Cardiac fibroblast (primary cell): ENCODE data around the gene KCNJ1.

Experiments used
- DNase-seq, 2 donors: peaks; one replicate each; pipeline versions ENCODE4 v3.0.0 to v3.0.0-alpha.2; 2010; ENCODE audit warnings: low read depth in 2 of 2
- H3K4me3 ChIP-seq, 2 donors: replicated peaks in 1 of 2; 1 replicate in 1 of 2; 2 replicates in 1 of 2; pipeline ENCODE4 v1.5.1; 2011; ENCODE audit warnings: low read depth in 2 of 2, low read length in 2 of 2, mild to moderate bottlenecking in 2 of 2, moderate library complexity in 1 of 2
- TF ChIP-seq, protein P1 (sequence below): IDR thresholded peaks from one replicate; pipeline ENCODE4 v1.5.1; 2011; ENCODE audit warnings: low read depth, mild to moderate bottlenecking, low read length, inconsistent platforms

Gene KCNJ1

GRCh38 chr11:128865490-128865889 lies 1.6 kb downstream of the KCNJ1 start:
- TF ChIP-seq, protein P1, sequence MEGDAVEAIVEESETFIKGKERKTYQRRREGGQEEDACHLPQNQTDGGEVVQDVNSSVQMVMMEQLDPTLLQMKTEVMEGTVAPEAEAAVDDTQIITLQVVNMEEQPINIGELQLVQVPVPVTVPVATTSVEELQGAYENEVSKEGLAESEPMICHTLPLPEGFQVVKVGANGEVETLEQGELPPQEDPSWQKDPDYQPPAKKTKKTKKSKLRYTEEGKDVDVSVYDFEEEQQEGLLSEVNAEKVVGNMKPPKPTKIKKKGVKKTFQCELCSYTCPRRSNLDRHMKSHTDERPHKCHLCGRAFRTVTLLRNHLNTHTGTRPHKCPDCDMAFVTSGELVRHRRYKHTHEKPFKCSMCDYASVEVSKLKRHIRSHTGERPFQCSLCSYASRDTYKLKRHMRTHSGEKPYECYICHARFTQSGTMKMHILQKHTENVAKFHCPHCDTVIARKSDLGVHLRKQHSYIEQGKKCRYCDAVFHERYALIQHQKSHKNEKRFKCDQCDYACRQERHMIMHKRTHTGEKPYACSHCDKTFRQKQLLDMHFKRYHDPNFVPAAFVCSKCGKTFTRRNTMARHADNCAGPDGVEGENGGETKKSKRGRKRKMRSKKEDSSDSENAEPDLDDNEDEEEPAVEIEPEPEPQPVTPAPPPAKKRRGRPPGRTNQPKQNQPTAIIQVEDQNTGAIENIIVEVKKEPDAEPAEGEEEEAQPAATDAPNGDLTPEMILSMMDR = no peak
- H3K4me3 ChIP-seq = no peak overlapping the region
- peak in 1 of 2 donors; percentile 12 for DNase-seq

- TF ChIP-seq, protein P1 = no peak
- no peak overlapping the region for H3K4me3 ChIP-seq
- DNase-seq = peak; percentile 31 to 60
Measured at GRCh38 chr11:128862908-128863660, 4.0 kb downstream of the KCNJ1 start.

GRCh38 chr11:128862406-128862805 lies 4.7 kb downstream of the KCNJ1 start:
- no peak overlapping the region for H3K4me3 ChIP-seq
- DNase-seq = no peak
- TF ChIP-seq, protein P1 = no peak

GRCh38 chr11:128860571-128861361 lies 6.3 kb downstream of the KCNJ1 start:
- no peak overlapping the region for H3K4me3 ChIP-seq
- TF ChIP-seq, protein P1 = no peak

DNA sequence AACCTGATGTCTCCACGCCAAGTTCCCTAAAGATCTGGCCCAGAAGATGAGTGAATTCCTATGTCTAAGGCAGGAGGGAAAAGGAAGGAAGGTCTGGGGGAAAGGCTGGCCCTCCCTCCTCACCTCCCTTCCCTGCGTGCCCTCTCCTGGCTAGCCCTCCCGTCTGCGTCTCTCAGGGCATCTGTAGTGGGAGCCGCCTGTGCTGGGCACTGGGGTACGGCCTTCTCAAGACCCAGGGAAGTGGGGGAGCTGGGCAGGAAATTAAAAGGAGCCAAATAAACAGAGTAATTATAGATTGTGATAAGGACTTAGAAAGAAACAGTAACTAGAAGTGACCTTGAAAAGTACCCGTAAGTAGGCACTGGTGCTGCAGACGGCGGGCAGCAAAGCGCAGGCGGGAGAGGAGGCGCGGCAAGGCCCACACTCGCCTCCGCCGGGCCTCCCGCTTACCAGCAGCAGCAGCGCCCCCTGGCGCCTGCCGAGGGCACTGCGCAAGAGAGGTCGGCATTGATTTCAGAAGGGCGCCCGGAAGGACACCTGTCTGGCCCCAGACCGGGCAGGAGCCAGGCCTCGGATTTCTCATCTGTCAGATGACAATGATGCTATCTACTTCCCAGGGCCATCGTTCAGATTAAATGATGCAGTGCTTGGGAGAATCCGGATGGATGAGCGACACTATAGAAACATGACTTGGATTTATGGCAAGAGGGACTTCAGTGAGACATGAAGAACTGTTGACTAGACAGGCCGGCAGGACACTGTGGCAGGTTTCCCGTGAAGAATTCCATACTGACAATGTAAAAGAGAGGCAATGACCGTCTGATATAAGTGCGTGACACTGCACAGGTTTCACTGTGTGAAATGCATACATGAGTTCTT lies 7.3 kb downstream of the KCNJ1 start:
- DNase-seq = peak; percentile 50 to 77
- TF ChIP-seq, protein P1 = peak; percentile 77
- H3K4me3 ChIP-seq = no peak overlapping the region

More at GRCh38 chr11:128860571-128861361, 6.3 kb downstream of the KCNJ1 start:
- peak in 1 of 2 donors; percentile 12 for DNase-seq

GRCh38 chr11:128857341-128857740 lies 9.8 kb downstream of the KCNJ1 start:
- TF ChIP-seq, protein P1 = no peak
- no peak overlapping the region for H3K4me3 ChIP-seq
- DNase-seq = no peak
